Measurements from ENCODE around the gene LEPR.
"Not testable (repeated sequence)": the region's sequence is repeated elsewhere in the genome, so short reads cannot be mapped to it uniquely, and the experiment has no call there.

LEPR gene

GRCh38 chr1:65420590-65421350 is at the start of gene LEPR, which contains the start of gene LEPROT:
LEPR (plus strand) TSS chr1:65420668; CDS start chr1:65565566, 144,898 bp downstream.
LEPROT (plus strand) TSS chr1:65420668; CDS start chr1:65420725, 57 bp downstream.
- no peak for DNase-seq

DNA sequence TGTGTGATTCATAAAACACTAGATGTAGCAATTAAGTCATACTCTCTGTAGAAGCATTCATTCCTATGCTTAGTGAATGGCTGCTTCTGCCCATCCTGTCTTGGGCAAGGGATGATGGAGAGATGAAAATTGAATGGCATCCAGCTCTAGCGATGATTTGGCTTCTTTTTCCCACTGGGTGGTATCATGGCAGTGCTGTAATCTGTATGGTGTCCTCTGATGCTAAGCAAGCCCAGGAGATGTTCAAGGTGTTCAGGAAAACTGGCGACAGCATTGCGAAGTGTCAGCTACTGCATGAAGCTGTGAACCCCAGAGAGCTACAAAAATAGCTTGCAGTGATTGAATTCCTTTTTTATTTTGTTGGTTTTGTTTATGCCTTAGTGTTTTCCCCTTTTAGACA is 48.9 kb upstream of the LEPR start:
- no peak for DNase-seq

GRCh38 chr1:65372557-65372956 is 47.9 kb upstream of the LEPR start:
- no peak for DNase-seq

GRCh38 chr1:65377496-65378246 is 42.8 kb upstream of the LEPR start:
- DNase-seq, result no peak

DNA sequence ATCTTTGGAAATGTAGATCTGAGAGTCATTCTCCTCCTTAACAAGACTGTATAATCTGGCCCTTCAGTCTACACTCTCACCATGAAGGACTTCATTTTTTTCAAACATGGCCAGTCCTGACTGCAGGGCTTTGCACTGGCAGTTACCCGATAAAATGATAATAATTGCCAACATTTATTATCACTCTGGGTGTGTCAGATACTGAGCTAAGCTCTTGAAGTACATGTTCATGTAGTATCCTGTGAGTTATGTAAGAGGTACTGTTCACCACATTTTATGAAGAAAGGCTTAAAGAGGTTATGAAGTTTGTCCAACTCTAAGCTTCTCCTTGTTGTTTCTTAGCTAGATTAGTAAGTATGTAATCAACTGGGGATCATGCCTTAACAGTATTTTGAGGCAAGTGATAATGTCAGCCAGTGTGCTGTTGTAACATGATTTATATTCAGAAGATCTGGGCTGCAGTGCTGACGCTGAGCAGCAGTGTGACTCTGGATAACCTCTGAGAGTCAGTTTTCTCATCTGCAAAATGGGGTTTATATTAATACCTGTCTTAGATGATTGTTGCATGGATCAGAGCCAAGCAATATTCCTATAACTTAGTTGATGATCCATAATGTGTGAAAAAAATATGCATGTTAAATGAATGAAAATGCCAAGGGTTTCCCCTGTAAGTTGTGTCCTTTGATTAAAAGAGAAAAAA is 42.1 kb upstream of the LEPR start:
- no peak for DNase-seq

- DNase-seq, result not testable (repeated sequence)
Observed at GRCh38 chr1:65384426-65384825, 36.0 kb upstream of the LEPR start.

DNA sequence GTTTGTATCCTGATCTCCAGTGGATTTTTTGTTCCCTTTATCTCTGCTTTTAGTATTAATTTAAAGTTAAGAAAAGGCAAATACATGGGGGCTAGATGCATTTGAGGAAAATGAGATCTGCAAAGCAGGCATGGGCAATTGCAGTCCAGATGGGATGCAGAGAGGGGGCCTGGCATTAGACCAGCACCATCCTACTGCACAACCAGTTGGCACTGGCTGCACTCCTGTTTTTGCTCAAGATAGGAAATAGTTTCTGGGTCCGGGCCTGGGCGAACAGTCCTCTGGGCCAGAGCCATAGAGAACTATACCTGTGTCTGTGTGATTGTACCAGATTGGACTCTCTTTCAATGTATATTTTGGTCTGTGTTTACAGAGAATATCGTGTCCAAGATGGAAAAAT is 34.0 kb upstream of the LEPR start:
- no peak for DNase-seq

GRCh38 chr1:65387821-65388220 is 32.6 kb upstream of the LEPR start:
- DNase-seq, result no peak

- DNase-seq, result peak; percentile 55
Observed at GRCh38 chr1:65388908-65389695, 31.4 kb upstream of the LEPR start.

DNA sequence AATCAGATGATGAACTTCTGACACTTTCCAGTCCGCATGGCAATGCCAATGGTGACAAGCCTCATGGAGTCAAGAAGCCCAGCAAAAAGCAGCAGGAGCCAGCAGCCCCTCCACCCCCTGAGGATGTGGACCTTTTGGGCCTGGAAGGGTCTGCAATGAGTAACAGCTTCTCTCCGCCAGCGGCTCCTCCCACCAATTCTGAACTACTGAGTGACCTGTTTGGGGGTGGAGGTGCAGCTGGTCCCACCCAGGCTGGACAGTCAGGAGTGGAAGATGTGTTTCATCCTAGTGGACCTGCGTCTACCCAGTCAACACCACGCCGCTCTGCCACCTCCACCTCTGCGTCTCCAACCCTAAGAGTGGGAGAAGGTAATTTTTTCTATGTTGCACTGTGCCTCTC is 28.0 kb upstream of the LEPR start:
- no peak for DNase-seq

GRCh38 chr1:65393347-65393746 is 27.1 kb upstream of the LEPR start:
- peak; percentile 88 for DNase-seq

DNA sequence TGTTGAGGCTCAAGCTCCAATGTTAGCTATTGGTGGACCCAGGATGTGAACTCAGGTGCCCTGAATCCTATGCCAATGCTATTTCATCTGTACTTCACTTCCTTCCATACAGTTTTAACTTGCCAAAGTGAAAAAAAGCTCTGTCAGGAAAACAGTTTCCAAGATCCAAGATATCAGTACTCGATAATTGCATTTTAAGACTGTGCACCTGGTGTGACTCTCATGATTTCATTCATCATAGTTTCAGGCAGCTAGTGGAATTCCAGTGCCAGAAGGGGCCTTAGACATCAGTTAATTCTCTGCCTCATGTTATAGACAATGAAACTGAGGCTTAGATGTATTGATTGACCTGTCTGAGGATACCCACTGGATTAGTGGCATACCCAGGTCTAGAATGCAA is 26.5 kb upstream of the LEPR start:
- DNase-seq, result no peak

DNA sequence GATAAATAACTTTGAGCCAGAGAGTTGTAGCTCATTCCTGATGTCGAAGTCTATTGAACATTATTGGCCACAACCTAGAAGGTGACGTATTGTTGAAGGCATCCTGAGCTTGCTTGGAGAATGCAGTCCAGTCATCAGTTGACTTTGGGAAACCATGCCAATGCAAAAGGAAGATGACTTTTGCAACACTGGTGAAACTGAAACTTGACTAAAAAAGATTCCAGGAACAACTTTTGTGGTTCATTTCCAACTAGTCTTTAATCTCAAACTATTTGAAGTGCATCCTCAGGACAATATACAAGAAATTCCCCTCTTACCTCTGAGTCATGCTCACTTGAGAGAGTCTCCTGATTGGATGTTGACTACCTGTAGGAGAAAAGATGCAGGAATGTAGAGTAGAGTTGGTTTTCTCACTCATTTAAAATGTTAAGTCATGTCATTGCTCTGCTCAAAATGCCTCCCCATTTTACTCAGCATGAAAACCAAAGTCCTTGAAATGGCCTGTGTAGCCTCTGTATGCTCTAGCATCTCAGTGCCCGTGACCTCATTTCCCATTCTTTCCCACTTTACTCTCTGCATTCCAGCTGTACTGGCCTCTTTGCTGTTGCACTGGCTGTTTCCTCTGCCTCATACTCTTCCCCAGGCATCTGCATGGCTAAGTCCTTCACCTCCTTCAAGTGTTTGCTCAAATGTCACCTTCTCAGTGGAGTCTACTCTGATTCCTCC is 24.4 kb upstream of the LEPR start:
- DNase-seq, result peak; percentile 83

DNA sequence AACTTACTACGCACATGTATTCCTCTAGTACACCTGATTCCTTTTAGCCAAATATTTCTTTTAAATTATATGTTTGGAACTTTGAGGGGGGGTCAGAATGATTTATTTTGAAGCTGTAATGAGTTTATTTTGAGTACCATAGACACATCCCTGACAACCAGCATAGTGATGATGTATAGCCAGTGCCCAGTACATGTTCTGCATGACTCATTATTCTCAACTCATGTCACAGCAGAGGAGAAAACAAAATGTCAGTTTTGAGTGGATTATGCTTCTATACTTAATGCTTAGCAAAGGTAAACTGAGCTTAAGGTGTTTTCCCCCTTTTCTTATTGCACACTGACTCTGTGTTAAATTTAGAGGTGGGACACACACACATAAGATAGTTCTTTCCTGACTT is 22.4 kb upstream of the LEPR start:
- peak; percentile 58 for DNase-seq

- DNase-seq, result no peak
Observed at GRCh38 chr1:65399003-65399402, 21.5 kb upstream of the LEPR start.

- no peak for DNase-seq
Observed at GRCh38 chr1:65401612-65402011, 18.9 kb upstream of the LEPR start.

- no peak for DNase-seq
Observed at GRCh38 chr1:65404941-65405340, 15.5 kb upstream of the LEPR start.

- no peak for DNase-seq
Observed at GRCh38 chr1:65407877-65408276, 12.6 kb upstream of the LEPR start.

DNA sequence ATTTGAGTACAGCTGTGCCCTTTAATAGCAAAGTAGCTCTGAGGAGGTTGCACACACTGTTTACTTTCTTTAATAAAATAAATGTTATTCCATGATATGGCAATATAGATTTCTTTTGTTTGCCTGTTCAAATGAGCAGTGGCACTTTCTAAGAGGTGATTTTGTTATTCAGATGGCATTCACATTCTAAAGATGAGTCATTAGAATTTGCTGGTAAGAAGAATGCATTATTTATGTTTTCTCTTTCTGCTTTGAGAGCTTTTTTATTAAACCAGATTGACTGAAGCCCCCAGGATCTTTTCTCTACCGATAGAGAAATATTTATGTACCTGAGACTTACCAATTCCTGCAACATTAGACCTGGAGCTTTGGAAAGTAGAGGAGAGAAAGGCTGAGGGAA is 11.2 kb upstream of the LEPR start:
- no peak for DNase-seq

DNA sequence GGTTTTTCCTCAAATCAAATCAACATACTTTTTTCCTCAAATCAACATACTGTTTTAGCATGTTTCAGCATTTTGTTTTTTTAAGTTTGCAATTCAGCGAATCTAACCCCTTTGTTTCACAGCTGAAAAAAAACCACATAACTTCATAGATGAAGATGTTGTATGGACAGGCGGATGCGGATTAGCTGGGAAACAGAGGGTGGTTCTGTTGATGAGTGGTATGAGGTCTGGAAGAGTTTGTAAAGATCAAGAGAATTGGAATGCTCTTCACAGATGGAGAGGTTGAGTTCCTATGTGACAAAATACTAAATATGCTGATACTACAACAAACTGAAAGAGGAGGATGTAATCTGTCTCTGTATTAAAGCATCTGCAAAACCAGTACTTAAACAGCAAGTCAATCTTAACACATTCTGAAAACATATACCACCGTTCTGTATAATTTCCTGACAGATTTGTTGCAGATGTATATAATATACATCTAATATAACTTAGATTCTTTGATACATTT is 10.6 kb upstream of the LEPR start:
- no peak for DNase-seq

DNA sequence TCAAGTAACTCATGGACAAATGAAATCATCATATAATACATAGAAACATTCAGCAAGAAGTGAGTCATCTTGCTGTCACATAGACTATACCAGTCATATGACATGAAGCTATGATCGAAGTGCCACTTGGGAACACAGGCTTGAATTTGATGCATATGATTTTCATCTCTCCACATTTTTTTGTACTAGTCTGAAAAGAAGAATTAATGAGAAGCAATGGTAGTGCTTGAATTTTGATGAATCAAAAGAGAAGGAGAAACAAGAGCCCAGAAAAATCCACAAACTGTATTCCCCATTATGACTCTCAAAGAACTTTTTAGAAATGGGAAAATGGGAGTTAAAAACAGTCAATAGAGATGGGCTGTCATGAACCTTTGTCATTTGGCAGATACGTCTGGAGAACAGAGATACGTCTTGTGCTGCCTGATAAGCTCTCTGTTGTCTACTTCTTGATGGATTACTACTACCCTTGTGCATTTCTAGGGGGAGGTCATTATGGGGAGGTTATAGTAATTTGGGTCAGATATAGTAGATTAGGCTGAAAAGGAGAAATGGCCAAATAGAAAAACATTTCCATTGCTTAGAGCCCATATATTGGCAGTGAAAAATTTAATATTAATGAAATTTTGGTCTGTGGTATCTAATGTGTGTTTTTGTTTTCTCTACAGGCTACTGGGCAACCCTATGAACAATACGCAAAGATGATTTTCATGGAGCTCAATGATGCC is 8.0 kb upstream of the LEPR start:
- DNase-seq, result no peak
